WERI-Rb-1 (cell line): ENCODE data around the gene GOLGA8A.
"Not testable (repeated sequence)": the region's sequence is repeated elsewhere in the genome, so short reads cannot be mapped to it uniquely, and the experiment has no call there.

ENCODE experiments used
- DNase-seq: peaks from one replicate; pipeline ENCODE4 v3.0.0-alpha.2; 2020
- H3K27ac ChIP-seq: fragments of 250-450 bp; sonication (Bioruptor Pico); 2 replicates; pipeline ENCODE4 v1.5.1; 2020; ENCODE audit warnings: mild to moderate bottlenecking, moderate library complexity
- H3K27me3 ChIP-seq: fragments of 250-450 bp; sonication (Bioruptor Pico); 2 replicates; pipeline ENCODE4 v1.5.1; 2021; ENCODE audit warnings: mild to moderate bottlenecking, low read depth, moderate library complexity; ENCODE audit not compliant: insufficient read depth, severe bottlenecking
- H3K36me3 ChIP-seq: fragments of 250-450 bp; sonication (Bioruptor Pico); 2 replicates; pipeline ENCODE4 v1.5.1; 2020; ENCODE audit warnings: mild to moderate bottlenecking, moderate library complexity
- H3K4me3 ChIP-seq: 2 replicates; pipeline ENCODE4 v1.5.1; 2011; ENCODE audit warnings: low read depth, mild to moderate bottlenecking, control low read depth, low read length
- H3K9me3 ChIP-seq: fragments of 250-450 bp; sonication (Bioruptor Pico); 2 replicates; pipeline ENCODE4 v1.5.1; 2021; ENCODE audit warnings: mild to moderate bottlenecking, moderate library complexity; ENCODE audit not compliant: severe bottlenecking
- TF ChIP-seq, protein P1 (sequence below): IDR thresholded peaks from 2 replicates; pipeline ENCODE4 v1.5.1; 2011; ENCODE audit warnings: low read depth, mild to moderate bottlenecking, control low read depth, inconsistent platforms, low read length

Gene GOLGA8A

GRCh38 chr15:34439878-34440277 is 2.3 kb upstream of the GOLGA8A start:
- H3K9me3 ChIP-seq = no peaks in the 10 kb centered on the region
- H3K4me3 ChIP-seq = no peak overlapping the region
- no peak overlapping the region for H3K27ac ChIP-seq
- TF ChIP-seq, protein P1, sequence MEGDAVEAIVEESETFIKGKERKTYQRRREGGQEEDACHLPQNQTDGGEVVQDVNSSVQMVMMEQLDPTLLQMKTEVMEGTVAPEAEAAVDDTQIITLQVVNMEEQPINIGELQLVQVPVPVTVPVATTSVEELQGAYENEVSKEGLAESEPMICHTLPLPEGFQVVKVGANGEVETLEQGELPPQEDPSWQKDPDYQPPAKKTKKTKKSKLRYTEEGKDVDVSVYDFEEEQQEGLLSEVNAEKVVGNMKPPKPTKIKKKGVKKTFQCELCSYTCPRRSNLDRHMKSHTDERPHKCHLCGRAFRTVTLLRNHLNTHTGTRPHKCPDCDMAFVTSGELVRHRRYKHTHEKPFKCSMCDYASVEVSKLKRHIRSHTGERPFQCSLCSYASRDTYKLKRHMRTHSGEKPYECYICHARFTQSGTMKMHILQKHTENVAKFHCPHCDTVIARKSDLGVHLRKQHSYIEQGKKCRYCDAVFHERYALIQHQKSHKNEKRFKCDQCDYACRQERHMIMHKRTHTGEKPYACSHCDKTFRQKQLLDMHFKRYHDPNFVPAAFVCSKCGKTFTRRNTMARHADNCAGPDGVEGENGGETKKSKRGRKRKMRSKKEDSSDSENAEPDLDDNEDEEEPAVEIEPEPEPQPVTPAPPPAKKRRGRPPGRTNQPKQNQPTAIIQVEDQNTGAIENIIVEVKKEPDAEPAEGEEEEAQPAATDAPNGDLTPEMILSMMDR = no peak
- DNase-seq = no peak
- no peaks in the 10 kb centered on the region for H3K36me3 ChIP-seq
- H3K27me3 ChIP-seq = no peaks in the 10 kb centered on the region

DNA sequence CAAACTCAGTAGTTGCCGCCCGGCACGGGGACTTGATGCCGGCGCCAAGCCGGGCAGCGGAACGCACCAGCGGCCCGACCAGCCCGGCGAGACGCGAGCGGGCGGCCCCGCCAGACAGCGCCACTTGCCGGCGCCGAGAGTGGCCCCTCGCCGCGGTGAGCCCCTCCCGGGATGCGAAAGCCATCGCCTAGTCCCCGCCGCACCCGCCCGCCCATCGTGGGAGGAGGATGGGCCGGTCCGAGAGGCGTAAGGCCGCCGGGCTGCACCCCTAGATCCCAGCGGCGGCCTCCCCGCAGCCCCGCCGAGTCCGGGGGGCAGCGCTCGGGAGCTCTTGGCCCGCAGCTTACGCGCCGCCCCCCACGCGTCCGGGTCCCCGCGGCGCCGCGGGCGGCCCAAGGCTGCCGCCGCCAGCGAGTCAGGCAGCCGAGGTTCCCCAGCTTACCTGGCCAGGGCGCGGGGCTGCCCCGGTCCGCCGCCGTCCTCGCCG is 609 bp downstream of the GOLGA8A start:
- peak; percentile 54 for DNase-seq
- H3K27me3 ChIP-seq = no peaks in the 10 kb centered on the region
- H3K4me3 ChIP-seq = peak overlapping the region; percentile 89
- H3K36me3 ChIP-seq = peaks cover 8% of the 10 kb centered on the region
- no peaks in the 10 kb centered on the region for H3K9me3 ChIP-seq
- TF ChIP-seq, protein P1 = 0 out of 2 replicates have a peak, but pooled peaks have one; percentile 12
- peak overlapping the region; percentile 64 for H3K27ac ChIP-seq

- Histone ChIP-seq H3K36me3 (peaks cover 9% of the 10 kb centered on the region), H3K27me3 (no peaks in the 10 kb centered on the region), H3K27ac (peak overlapping the region; percentile 64), H3K4me3 (peak overlapping the region; percentile 89), H3K9me3 (no peaks in the 10 kb centered on the region)
- TF ChIP-seq, protein P1 = no peak
- DNase-seq = peak; percentile 12
These were observed 1.3 kb downstream of the GOLGA8A start for GRCh38 chr15:34436126-34436955.

GRCh38 chr15:34435658-34436057 is 1.9 kb downstream of the GOLGA8A start:
- no peak overlapping the region for H3K4me3 ChIP-seq

GRCh38 chr15:34434627-34435305 is 2.8 kb downstream of the GOLGA8A start:
- Histone ChIP-seq H3K27ac (no peak overlapping the region), H3K9me3 (no peaks in the 10 kb centered on the region), H3K4me3 (no peak overlapping the region), H3K27me3 (no peaks in the 10 kb centered on the region), H3K36me3 (peaks cover 9% of the 10 kb centered on the region)
- no peak for DNase-seq
- TF ChIP-seq, protein P1 = no peak

More at GRCh38 chr15:34435658-34436057, 1.9 kb downstream of the GOLGA8A start:
- Histone ChIP-seq H3K27ac (no peak overlapping the region), H3K9me3 (no peaks in the 10 kb centered on the region), H3K27me3 (no peaks in the 10 kb centered on the region), H3K36me3 (peaks cover 9% of the 10 kb centered on the region)
- DNase-seq = no peak
- TF ChIP-seq, protein P1 = no peak

GRCh38 chr15:34433956-34434626 is 3.5 kb downstream of the GOLGA8A start:
- not testable (repeated sequence) for DNase-seq, H3K27me3 ChIP-seq, H3K36me3 ChIP-seq, H3K9me3 ChIP-seq, H3K27ac ChIP-seq, H3K4me3 ChIP-seq

DNA sequence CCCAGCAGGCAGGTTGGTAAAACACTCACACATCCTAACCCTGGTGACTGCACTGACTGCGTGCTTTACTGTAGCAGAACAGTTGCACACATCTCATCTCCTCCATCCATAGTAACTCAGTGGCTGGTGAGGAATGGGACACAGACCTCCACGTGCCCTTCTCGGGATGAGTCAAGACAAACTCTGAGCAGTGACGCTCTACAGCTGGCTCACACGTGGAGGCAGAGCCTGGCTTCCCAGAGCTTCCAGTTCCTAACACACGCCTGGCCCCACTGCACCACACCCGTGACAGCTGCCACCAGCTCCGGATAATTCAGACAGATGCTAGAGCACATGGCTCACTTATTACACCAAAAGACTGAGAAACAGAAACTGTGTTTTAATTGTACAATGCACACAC is 7.0 kb downstream of the GOLGA8A start:
- DNase-seq, H3K27me3 ChIP-seq, H3K27ac ChIP-seq, H3K4me3 ChIP-seq, H3K36me3 ChIP-seq, H3K9me3 ChIP-seq: not testable (repeated sequence)

- not testable (repeated sequence) for DNase-seq, H3K9me3 ChIP-seq, H3K27ac ChIP-seq, H3K4me3 ChIP-seq, H3K36me3 ChIP-seq, H3K27me3 ChIP-seq
These were observed 14.1 kb downstream of the GOLGA8A start for GRCh38 chr15:34423425-34424090.
